Central memory CD4-positive, alpha-beta T cell (primary cell): ENCODE results near the gene NR2F2.
"Not testable (repeated sequence)": the region's sequence is repeated elsewhere in the genome, so short reads cannot be mapped to it uniquely, and the experiment has no call there.

Experiments
- DNase-seq: peaks from one replicate; pipeline ENCODE4 v3.0.0; 2022

Gene NR2F2

DNA sequence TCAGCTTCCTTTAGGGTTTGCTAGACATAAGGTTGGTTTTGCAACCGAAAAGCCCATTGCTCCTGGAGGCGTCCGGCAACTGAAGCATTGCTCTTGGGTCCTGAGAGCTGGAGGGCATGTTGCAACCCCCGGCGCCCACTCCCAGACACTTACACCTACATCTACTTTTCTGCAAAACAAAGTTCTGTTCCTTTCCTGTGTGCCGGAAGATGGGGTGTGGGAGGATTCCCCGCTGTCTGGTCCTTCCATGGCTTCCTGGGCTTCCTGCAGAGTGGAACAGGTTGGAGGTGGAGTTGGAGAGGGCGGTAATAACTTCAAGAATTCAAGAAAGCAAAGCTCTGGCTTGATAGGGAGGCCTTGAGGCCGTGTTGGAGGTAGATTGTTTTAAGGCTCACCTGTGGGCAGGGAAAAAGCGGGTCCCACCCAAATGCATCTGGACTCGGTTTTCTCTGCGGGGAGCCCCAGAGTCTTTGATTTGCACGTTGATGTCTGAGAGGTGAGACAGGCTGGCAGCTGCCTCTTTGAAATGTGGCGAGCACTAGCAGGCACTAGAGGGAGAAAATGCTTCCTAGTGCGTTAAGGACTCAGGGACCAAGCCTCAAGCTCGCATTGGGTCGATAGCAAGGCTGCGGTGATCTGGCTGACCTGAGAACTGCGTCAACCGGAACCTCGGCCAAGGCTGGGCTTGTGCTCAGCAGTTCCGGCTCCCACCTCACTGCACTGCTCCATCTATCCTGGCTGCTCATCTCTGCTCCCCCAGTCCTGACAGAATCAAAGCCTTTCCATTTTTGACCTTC, 39.5 kb downstream of the NR2F2 start:
- no peak for DNase-seq

GRCh38 chr15:96372554-96372953, 42.1 kb downstream of the NR2F2 start:
- DNase-seq: no peak

GRCh38 chr15:96374499-96374898, 44.0 kb downstream of the NR2F2 start:
- no peak for DNase-seq

GRCh38 chr15:96379592-96379991, 49.1 kb downstream of the NR2F2 start:
- DNase-seq: not testable (repeated sequence)

DNA sequence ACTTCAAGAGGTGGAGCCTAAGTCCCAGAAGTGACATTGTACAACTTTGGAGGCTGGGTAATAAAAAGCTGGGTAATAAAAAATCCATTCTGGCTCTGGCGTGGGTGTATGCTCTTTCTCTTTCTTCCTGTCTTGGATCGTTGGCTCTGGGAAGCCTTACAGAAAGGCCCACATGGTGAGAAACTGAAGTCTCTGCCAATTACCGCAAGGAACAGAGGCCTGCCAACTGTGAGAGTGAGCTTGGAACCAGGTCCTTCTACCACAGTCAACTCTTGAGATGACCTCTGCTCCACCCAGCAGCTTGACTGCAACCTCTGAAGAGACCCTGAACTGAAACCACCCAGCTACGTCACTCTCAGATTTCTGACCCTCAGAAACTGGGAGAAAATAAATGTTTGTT, 51.0 kb downstream of the NR2F2 start:
- DNase-seq: no peak

DNA sequence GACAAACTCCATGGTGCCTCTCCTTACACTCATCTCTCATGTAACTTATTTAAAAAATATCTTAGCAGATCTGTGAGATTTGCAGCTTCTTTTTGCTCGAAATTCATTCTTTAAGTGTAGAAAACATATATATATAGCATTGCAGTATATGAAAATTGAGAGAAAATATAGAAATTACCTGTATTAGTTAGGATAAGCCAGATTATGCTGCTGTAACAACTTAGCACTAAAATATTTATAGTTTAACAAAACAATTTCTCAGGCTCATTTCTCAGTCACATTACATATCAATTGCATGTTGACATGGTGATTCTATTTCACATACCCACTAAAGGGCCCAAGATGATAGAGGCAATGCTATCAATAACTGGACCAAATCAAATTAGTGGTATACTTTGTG, 54.7 kb downstream of the NR2F2 start:
- no peak for DNase-seq

DNA sequence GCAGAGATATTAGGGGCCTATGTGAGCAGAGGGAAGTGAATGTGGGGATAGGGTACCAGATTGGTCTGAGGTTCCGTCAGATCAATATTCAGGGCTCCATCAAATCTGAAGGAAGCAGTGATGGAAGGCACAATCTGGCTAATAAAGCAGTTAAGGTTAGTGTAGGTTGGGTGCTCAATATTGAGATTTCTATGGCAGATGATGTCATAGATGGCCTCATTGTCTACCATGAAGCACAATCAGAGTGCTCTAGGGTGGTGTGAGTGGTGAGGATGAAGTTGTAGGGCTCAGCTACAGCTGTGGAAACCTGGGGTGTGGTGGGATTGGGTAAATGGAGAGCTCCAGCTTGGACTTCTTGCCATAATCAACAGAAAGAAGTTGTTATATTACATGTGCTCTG, 58.2 kb downstream of the NR2F2 start:
- DNase-seq: no peak
